22Rv1 (cell line): ENCODE data around the gene FOXO3.

ENCODE experiments used
- CTCF ChIP-seq: fragments of 450-650 bp; IDR thresholded peaks from 2 replicates; pipeline ENCODE4 v1.5.1; 2017; ENCODE audit warnings: mild to moderate bottlenecking
- ZFX ChIP-seq: fragments of 450-650 bp; IDR thresholded peaks from 2 replicates; pipeline ENCODE4 v1.6.1; 2017; ENCODE audit warnings: antibody characterized with exemption, borderline replicate concordance

- TF ChIP-seq CTCF = no peak
- no peak for TF ChIP-seq ZFX
These were observed 117.2 kb downstream of the FOXO3 start for GRCh38 chr6:108677894-108678293.
